T follicular helper cell (primary cell): ENCODE measurements around the gene KRCC1.
"Not testable (repeated sequence)": the region's sequence is repeated elsewhere in the genome, so short reads cannot be mapped to it uniquely, and the experiment has no call there.

Source experiments
- DNase-seq: peaks from one replicate; pipeline ENCODE4 v3.0.0-alpha.2; 2020; ENCODE audit warnings: low read depth

The KRCC1 gene

DNA sequence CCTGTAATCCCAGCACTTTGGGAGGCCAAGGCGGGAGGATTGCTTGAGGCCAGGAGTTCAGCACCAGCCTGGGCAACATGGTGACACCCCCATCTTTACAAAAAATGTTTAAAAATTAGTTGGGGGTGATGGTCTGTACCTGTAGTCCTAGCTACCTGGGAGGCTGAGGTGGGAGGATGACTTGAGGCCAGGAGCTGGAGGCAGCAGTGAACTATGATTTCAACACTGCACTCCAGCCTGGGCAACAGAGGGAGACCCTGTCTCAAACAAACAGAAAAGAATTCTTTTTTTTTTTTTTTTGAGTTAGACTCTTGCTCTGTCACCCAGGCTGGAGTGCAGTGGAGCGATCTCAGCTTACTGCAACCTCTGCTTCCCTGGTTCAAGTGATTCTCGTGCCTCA is 55.1 kb downstream of the KRCC1 start:
- DNase-seq = not testable (repeated sequence)

DNA sequence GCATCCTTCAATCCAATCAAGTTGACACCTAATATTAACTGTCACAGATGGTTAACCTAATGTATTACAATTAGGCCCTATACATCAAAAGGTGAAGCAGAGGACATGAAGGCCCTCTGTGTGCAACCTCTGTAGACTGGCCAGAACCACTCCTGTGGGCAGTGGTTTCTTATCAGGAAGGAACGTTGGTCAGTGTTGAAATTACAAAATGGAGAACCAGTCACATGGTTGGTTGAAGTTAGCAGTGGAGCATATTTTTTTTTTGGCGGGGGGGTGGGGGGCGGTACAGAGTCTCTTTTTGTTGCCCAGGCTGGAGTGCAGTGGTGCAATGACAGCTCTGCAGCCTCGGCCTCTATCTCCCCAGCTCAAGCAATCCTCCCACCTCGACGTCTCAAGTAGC is 59.0 kb downstream of the KRCC1 start:
- no peak for DNase-seq

DNA sequence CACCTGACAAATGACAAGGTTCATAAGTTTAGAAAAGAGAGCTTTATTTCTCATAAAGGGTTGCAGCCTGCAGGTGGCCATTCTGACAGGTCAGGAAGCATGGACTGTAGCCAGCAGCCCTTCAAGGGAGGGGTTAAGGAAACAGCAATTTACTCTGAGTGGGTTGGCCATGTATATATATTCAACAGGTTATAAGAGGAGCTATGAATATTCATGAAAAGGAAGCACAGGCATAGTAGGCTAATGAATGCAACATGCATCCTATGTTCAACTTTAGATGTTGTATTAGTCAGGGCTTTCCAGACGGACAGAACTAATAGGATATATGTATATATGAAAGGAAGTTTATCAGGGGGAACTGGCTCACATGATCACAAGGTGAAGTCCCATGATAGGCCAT is 59.8 kb downstream of the KRCC1 start:
- DNase-seq = no peak

DNA sequence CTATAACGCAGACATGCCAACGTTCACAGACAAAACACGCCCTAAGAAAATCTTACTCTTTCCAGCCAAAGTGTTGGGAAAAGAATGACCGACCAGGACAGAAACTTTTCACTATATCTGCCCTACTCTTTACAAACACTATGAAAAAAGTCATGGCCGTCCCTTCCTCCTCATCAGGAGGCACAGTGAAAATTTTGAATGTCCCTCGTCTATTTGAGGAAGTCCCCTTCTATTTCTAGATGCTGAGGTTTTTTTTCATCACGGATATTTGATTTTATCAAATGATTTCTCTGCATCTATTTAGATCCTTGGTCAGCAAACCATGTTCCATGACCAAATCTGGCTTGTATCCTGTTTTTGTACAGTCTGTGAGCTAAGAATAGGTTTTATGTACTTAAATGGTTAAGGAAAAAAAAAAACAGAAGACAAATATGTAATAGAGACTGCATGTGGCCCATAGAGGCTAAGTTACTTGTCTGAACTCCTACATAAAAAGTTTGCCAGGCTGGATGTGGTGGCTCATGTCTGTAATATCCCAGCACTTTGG is 61.2 kb downstream of the KRCC1 start:
- DNase-seq = not testable (repeated sequence)

DNA sequence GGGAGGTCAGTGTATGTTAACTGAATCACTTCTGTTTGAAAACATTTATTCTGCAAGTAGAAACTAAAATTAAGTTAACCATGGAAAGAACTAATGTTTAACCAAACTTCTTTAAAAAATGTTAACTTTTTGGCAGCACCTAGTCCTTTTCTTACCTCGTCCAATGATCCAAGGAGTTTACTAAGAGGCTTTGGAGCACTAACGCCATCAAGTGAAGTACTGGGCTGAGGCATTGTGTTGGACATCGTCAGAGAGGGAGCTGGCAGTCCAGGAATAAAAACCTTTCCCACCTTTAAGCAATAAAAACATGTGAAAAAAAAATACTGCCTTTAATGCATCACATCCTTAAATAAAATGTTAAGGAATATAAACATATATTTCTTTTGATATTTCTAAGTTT is 63.0 kb downstream of the KRCC1 start:
- not testable (repeated sequence) for DNase-seq

DNA sequence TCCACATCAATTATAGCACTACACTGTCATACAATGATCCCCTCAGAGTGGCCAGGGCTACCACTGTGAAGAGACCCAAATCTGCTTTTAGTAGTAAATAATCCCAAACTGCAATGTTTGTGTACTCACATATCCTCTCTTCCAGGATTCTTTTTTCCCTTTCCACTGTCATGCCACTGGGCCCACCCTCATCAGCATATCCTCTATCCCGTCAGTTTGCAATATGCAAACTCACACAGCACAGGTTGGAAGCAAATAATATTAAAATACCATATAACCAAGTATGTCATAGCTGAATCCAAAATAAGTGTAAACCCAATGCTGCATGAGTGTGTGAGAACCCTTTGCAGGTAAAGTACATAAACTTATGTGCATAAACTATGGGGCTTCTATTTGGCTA is 68.1 kb downstream of the KRCC1 start:
- DNase-seq = not testable (repeated sequence)

DNA sequence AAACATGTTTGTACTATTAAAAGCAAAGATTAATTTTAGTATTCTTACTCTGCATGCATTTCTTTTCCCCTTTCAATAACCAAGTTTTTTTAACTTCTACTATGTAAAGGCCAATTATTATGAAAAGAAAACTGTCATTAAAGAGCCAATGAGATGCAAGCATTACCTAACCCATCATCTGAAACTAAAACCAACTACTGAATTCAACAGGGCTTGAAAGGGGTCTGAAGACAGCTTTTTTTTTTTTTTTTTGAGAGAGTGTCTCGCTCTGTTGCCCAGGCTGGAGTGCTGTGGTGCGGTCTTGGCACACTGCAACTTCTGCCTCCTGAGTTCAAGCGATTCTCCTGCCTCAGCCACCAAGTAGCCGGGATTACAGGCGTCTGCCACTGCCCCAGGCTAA is 69.7 kb downstream of the KRCC1 start:
- DNase-seq = not testable (repeated sequence)

DNA sequence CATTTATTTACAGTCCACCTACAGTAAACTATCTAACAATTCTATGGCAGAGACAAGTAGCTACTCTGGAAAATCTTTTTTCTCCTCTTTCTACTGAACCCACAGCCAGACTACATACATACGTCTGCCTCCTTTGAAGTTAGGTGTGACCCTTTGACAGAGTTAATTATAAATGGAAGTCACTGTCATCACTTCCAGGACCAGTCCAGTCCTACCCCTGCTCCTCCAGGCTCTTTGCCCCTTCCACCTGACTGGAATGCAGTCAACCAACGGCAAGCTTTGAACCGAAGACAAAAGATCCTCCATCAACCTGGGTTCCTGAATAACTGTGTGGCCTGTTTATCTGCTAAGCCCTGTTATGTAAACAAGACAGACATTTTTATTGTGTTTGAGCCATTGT is 74.4 kb downstream of the KRCC1 start:
- not testable (repeated sequence) for DNase-seq
